Kidney (tissue), 14 donors: ENCODE measurements around the gene RIN3. TPM values are rescaled to one million over a fixed set of nuclear protein-coding genes. Genes with fewer than 3 reads are reported as not detected.
"Not testable (repeated sequence)": the region's sequence is repeated elsewhere in the genome, so short reads cannot be mapped to it uniquely, and the experiment has no call there.

Experiments
- DNase-seq, 5 donors: peaks; one replicate each; pipeline ENCODE4 v3.0.0-alpha.2; 2013 to 2020
- FAIRE-seq: peaks from 2 replicates; lab custom pipeline; 2012; peaks lifted over from hg19 to GRCh38; lab: Jason Lieb, UNC
- H3K27ac ChIP-seq, 2 donors: one replicate each; pipeline ENCODE4 v1.7.0; 2013; ENCODE audit warnings: low read depth in 2 of 2, low read length in 2 of 2, inconsistent platforms in 1 of 2
- H3K27me3 ChIP-seq: one replicate; pipeline ENCODE4 v1.7.1; 2013; ENCODE audit warnings: low read length, inconsistent platforms; ENCODE audit not compliant: control insufficient read depth, insufficient read depth
- H3K36me3 ChIP-seq, 3 donors: one replicate each; pipeline versions ENCODE4 v1.7.0 to v1.7.1; 2013; ENCODE audit warnings: low read length in 3 of 3, control low read depth in 1 of 3, inconsistent platforms in 1 of 3; ENCODE audit not compliant: insufficient read depth in 3 of 3, control insufficient read depth in 2 of 3
- H3K4me1 ChIP-seq, 3 donors: one replicate each; pipeline versions ENCODE4 v1.7.0 to v1.7.1; 2013; ENCODE audit warnings: low read length in 3 of 3, inconsistent platforms in 1 of 3, low read depth in 1 of 3; ENCODE audit not compliant: control insufficient read depth in 2 of 3, insufficient read depth in 2 of 3
- H3K4me3 ChIP-seq, 3 donors: one replicate each; pipeline versions ENCODE4 v1.7.0 to v1.8.1; 2013; ENCODE audit warnings: low read length in 3 of 3, control low read depth in 1 of 3, inconsistent platforms in 1 of 3
- H3K9ac ChIP-seq, 3 donors: one replicate each; pipeline versions ENCODE4 v1.7.0 to v1.7.1; 2013; ENCODE audit warnings: low read length in 3 of 3, control low read depth in 1 of 3, inconsistent platforms in 1 of 3
- H3K9me3 ChIP-seq, 3 donors: one replicate each; pipeline versions ENCODE4 v1.7.0 to v1.7.1; 2013; ENCODE audit warnings: low read length in 3 of 3, control low read depth in 1 of 3, inconsistent platforms in 1 of 3; ENCODE audit not compliant: control insufficient read depth in 2 of 3, insufficient read depth in 1 of 3
- intact Hi-C: fragments of 100-400 bp; cut with DNase I; formaldehyde crosslinking; loops from one replicate; pipeline ENCODE4 v1.11.1; 2022
- polyA plus RNA-seq: library from polyadenylated mRNA; stranded (reverse); fragments of 350-450 nt; fragmentation: Illumina TruSeq; extraction: RNeasy Lipid Tissue Mini Kit (QIAGEN cat#74804); gene quantifications from one replicate; pipeline ENCODE4 v1.2.3, GENCODE V29; 2014; ENCODE audit warnings: low read depth, low replicate concordance; ENCODE audit not compliant: insufficient read depth
- total RNA-seq: library from RNA; stranded (reverse); fragmentation: NEBNext Ultra II Directional; extraction: Animal tissue kit (Norgen Biotek cat#: 25700); gene quantifications from one replicate; pipeline ENCODE4 v1.2.1, GENCODE V29; 2021
- TF ChIP-seq, protein P1 (sequence below): IDR thresholded peaks from 3 replicates; pipeline ENCODE4 v1.5.1; 2012; ENCODE audit warnings: mild to moderate bottlenecking, moderate library complexity, borderline replicate concordance; ENCODE audit not compliant: insufficient read depth; ENCODE audit errors: extremely low read depth
- donor health status: control.
- donor health status: control.
- donor health status: control.
- donor health status: control.
- donor health status: control.
- donor health status: DM: yes; HTN: yes; CAD: no.
- donor health status: Normal renal cell carcinoma (clear cell type).

The RIN3 gene
- total and polyA plus RNA-seq, 2 donors from 2014 or later, result 7.1 to 30.4 TPM

GRCh38 chr14:92678766-92679165, 165.2 kb downstream of the RIN3 start:
- Histone ChIP-seq H3K9me3 (no peaks in the 10 kb centered on the region), H3K9ac (no peak overlapping the region), H3K4me1 (no peaks in the 10 kb centered on the region), H3K27ac (no peak overlapping the region), H3K27me3 (no peaks in the 10 kb centered on the region), H3K36me3 (peaks cover 0 to 2% (median 0%) of the 10 kb centered on the region in 3 donors), H3K4me3 (no peak overlapping the region)
- TF ChIP-seq, protein P1, sequence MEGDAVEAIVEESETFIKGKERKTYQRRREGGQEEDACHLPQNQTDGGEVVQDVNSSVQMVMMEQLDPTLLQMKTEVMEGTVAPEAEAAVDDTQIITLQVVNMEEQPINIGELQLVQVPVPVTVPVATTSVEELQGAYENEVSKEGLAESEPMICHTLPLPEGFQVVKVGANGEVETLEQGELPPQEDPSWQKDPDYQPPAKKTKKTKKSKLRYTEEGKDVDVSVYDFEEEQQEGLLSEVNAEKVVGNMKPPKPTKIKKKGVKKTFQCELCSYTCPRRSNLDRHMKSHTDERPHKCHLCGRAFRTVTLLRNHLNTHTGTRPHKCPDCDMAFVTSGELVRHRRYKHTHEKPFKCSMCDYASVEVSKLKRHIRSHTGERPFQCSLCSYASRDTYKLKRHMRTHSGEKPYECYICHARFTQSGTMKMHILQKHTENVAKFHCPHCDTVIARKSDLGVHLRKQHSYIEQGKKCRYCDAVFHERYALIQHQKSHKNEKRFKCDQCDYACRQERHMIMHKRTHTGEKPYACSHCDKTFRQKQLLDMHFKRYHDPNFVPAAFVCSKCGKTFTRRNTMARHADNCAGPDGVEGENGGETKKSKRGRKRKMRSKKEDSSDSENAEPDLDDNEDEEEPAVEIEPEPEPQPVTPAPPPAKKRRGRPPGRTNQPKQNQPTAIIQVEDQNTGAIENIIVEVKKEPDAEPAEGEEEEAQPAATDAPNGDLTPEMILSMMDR, result no peak
- no peak for FAIRE-seq
- peak in 1 of 5 donors; percentile 53 for DNase-seq
- intact Hi-C loops, result no loop called here

- Histone ChIP-seq H3K9me3 (no peaks in the 10 kb centered on the region), H3K36me3 (peaks cover 0 to 2% (median 0%) of the 10 kb centered on the region in 3 donors), H3K4me1 (no peaks in the 10 kb centered on the region), H3K4me3 (no peak overlapping the region), H3K27ac (no peak overlapping the region), H3K27me3 (no peaks in the 10 kb centered on the region), H3K9ac (no peak overlapping the region)
- peak in 1 of 5 donors; percentile 45 for DNase-seq
- TF ChIP-seq, protein P1, result no peak
- FAIRE-seq, result no peak
- intact Hi-C loops, result no loop called here
These were observed 165.7 kb downstream of the RIN3 start for GRCh38 chr14:92679246-92679645.

GRCh38 chr14:92680330-92680729, 166.7 kb downstream of the RIN3 start:
- H3K4me1 ChIP-seq, H3K9me3 ChIP-seq, H3K4me3 ChIP-seq, H3K27ac ChIP-seq, H3K36me3 ChIP-seq, H3K27me3 ChIP-seq, intact Hi-C loops, FAIRE-seq, DNase-seq, H3K9ac ChIP-seq: not testable (repeated sequence)

GRCh38 chr14:92680781-92681650, 167.4 kb downstream of the RIN3 start:
- TF ChIP-seq, protein P1, result peak; percentile 85
- Histone ChIP-seq H3K9me3 (no peaks in the 10 kb centered on the region), H3K9ac (no peak overlapping the region), H3K4me1 (no peaks in the 10 kb centered on the region), H3K36me3 (peaks cover 0 to 2% (median 0%) of the 10 kb centered on the region in 3 donors), H3K27me3 (no peaks in the 10 kb centered on the region), H3K4me3 (no peak overlapping the region), H3K27ac (no peak overlapping the region)
- intact Hi-C loops, result no loop called here
- FAIRE-seq (no peak), DNase-seq (peak; percentile 70 to 85 (median 80))
